HG03103 (cell line): ENCODE measurements around the gene SEPTIN2.
"Not testable (repeated sequence)": the region's sequence is repeated elsewhere in the genome, so short reads cannot be mapped to it uniquely, and the experiment has no call there.

ENCODE experiments used
- ATAC-seq: cut with Tn5 transposase; IDR thresholded peaks from one replicate; pipeline ENCODE4 v1.9.1; 2021; ENCODE audit warnings: low read depth; ENCODE audit not compliant: unreplicated experiment

The SEPTIN2 gene

DNA sequence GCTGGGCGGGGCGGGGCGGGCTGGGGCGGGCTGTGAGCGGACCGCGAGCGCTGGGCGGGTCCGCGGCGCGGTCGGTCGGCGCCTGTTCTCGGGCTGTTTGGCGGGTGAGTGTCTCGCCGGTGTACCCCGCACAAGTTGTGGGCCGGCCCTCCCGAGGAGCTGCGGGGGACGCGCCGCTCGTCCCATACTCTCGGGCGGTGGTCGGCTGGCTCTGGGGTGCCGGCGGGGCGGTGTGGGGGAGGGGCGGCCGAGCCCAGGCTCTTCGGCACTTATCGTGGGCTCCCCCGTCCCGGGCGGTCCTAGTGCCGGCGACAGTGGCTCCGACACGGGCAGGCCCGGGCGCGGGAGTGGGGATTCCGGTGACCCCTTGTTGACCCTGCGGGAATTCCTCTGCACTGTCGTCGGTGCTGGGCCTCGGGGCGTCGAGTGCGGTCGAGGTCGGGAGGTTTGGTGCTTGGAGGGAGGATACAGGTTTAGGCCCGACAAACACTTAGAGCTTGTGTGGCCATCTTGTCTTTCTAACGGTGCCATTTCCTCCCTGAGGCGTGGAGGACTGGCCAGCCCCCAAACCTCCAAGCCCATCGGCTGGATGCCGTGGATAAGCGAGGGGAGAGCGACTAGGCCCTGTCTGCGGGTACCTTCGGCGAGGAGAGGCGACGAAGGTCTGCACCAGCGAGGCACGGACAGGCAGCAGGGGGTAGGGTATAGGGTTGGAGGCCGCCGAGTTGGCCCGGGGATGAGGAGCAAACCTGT lies at the start of gene SEPTIN2:
SEPTIN2 (plus strand) TSS at position 47 of the 753 bp plus-strand sequence. CDS start 8,308 bp downstream, outside the sequence.
- ATAC-seq: peak; percentile 26

DNA sequence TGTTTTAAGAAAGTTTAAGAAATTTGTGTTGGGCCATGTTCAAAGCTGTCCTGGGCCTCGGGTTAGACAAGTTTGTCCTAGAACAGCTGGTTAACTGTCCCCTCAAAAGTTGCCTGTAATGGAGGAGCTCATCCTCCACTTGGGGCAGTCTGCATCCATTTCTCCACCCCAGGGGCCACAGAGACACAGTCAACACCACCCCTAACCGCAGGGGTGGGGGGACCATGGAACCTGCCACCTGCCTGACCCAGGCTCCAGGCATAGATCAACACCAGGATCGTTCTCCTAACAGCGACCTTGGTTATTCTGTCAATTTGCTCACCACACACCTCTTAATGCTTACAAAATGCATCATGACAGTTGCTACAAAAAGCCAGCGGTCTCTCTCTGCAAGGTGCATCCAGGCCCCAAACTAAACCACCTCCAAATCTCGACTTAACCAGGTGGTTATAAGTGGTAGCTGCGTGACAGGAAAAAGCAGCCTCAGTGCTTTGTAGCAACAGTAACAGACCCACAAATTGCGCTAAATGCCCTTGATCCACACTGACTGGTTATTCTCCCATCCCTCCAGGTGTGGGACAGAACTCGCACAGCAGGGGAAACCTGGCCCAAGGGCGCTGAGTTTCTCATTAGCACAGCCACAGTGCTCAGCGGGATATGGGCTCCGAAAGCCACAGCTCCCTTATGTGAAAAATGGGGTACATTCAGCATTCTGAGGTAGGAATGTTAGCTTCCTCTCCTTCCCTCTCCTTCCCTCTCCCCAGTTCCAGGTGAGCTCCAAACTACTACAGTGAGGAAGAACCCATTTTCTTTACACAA lies 48.3 kb upstream of the SEPTIN2 start:
- no peak for ATAC-seq

DNA sequence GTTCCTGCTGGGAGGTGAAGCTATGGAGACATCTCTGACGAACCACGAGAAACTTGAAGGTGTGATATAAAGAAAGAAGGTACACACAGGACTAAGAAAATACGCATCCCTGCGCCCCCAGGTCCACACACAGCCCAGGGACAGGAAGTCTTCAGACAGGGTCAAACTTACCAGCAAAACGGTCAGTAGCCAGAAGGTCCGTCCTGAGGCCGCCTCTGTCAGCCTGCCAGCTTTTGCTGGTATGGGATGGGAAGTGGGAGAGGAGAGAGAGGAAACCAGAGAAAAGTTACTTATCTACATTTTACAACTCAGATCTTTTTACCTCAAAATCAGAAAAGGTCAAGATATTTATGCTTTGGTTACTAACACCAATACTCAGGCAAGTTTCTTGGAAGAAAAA lies 47.4 kb upstream of the SEPTIN2 start:
- ATAC-seq: no peak

DNA sequence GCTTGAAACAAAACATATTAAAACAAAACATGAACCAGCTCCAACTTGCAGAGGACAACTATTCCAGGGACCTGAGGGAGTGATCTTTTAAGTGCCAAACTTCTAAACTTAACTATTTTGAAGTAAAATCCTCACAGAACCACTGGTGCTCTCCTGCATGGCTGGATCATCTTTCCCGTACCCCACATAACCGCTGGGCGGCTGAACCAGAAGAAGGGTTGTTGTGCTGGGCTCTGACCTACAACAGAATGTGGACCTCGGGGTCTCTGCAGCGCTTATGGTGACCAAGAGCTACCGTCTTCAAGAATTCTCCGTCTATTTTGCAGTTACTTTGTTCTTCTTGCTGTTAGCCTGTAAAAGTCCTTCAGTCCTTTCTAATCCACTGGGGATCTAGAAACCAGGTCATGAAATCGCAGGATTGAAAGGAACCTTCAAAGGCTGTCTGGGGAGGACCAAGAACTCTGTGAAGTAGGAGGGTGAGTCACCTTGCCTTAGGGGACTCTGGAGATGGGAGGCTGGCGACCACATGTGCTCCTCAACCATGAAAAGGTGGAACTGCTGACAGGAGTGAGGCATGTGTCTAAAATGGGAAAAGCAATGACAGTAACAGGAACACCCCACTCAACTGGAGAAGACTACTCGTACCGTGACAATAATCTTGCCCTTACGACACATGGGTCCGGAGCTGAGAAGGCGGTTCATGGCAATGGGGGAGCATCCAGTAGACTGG lies 46.8 kb upstream of the SEPTIN2 start:
- no peak for ATAC-seq

DNA sequence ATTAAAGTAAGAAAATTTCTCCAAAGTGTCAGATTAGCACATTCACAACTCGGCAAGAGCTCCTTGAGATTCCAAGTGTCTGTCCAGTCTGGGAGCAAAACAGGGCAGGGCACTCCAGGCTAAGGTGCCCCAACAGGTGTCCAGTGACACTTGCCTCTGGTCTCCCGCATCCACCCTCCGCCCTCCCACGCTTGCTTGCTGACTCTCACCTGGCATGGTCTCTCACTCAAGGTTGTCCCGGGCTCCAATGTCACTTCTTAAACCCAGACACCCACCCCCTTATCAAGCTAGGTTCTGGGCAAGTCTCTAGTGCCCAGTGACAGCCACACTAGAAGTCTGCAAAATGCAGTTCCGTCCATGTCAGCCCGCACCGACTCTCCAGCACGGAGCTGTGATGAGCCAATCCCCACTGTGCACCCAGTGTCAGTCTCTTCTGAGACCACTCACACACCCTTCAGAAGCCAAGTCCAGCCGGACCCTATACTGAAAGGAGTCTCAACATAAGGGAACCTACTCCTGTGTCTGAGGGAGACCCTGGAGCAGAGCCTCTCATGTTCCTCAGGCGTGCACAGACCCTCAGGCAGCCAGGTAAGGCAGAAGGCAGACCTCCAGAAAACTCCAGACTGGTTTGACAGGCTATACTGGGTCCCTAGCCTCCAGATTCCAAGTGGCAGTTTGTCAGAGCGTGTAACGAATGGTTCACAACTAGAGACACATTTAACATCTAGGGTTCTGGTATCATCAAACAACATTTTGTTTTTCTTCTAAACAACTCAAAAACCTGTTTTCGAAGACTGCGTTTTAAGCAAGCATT lies 45.8 kb upstream of the SEPTIN2 start:
- no peak for ATAC-seq

DNA sequence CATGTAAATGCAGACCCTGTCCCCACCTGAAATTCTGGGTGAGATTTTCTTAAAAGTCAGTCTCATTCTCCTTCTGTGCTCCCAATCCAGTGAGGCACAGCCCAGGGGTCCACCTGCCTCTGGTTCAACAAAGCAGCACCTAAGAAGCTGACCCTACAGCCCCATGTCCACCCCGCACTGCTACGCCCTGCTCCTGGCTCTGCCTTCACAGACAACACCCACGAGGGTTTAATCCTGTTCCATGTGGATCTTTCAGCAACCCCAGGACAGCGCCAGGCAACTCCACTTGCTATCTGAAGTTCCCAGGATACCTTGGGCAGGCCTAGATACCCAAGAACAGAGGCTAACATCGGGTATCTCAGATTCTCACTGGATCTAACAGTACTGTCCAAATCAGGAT lies 45.2 kb upstream of the SEPTIN2 start:
- ATAC-seq: no peak

DNA sequence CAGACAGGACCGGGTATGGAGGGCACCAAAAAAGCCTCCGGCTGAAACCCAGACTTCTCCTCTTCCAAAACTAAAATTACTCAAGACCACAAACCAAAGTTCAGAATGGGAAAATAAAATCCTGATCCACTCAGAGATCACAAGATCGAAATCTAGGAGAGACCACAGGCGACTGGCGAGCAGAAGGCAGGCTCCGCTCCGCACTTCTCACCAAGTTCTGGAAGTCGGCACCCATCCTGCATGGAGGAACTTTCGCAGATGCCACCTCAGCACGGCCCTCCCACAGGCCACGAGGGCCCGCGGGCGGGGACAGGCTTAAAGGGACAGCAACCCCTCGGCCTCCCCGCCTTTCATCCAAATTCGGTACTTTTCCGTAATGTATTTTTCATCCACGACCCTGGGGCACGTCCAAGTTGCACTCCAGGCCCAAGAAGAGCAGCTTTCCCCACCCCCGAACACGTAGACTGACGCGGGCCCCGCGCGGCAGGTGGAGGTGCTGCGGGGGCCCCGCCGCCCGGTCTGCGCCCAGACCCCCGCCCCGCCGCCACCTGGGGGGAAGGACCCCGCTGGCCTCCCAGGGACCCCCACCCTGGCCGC lies 43.9 kb upstream of the SEPTIN2 start:
- ATAC-seq: peak; percentile 31

DNA sequence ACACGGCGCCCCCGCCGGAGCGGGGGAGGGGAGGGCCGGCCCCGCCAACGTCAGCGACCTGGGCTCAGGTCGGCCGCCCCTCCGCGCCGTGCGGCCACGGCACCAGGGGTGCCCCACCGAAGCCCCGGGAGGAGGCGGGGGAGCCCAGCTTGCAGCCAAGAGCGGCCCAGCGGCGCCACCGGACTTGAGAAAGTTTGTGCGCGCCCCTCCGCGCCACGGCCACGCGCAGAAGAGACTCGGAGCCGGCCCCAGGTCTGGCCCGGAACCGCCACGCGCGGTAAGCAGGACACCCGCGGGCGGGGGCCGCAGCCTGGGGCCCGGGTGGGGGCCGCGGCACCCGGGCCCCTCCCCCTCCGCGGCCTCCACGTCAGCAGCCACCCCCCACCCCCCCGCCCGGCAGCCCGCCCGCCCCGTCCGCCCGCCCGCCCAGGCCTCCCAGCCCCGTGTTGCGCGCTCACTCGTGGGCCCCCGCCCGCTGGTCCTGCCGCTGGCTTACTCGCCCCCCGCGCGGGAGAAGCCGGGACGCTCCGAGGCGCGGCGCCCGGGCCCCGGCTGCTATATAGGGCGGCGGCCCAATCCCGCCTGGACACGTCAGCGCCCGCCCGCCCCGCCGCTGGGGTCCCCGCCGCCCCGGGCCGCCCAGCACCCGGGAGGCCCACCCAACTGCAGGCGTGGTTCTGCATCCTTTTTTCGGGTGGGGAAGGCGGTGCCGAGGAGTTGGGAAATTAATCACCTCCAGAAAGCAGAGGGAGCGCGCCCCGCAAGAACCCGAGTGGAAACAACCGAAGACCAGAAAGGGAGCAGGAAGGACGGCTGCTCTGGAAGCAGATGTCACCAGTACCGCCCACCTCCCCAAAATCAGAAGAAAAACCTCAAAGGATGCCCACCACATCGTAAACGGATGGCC lies 43.2 kb upstream of the SEPTIN2 start:
- ATAC-seq: peak; percentile 36

DNA sequence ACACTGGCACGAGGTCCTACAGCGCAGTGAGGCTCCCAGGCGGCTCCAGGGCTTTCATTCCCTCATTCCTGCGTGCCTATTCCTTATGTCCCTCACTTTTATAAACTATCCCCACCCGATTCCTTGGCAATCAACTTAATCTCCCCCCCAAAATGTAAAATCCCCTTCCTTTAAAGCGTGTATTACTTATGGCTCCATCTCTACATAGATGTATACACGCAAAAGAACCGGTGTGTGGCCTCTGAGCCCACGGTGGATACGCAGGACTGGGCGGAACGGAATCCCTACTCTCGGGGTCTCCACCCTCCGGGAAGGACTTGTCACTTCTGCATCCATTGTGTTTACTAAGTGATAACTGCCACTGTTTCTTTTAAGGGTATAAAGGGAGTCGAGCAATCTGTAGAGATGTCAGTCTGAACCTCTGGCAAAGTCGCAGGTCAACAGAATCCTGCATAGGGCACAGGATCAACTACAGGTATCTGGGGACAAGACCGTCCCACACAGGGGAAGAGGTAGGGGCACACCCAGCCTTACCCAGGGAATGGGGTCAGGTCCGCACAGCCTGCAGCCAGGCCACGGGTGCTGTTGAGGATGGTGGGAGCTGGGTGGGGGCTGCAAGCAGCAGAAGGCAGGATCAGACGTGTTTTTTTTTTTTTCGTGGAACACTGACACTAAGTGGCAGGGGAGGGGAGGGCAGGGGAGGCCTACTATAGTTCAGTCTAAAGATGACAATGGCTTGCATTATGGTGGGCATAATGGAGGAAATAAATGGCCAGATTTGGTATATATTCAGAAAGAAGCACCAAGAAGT lies 42.3 kb upstream of the SEPTIN2 start:
- ATAC-seq: no peak

DNA sequence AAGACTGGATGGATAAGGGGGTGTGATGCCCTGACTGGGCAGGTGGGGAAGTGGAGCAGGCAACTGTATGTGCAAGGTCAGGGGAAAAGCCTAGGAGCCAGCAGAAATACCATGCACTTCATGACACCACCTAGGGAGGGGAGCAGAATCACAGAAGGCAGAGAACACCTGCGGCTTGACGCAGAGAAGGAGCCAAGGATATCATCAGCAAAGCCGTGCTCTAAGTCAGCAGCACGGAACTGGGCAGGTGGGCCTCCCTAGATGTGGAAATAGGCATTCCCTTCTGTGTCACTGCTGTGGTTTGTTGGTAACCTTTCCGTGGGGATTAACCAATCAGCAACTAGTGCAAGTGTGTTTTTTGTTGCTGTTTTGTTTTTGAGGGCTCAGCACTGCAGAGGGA lies 41.6 kb upstream of the SEPTIN2 start:
- ATAC-seq: no peak

DNA sequence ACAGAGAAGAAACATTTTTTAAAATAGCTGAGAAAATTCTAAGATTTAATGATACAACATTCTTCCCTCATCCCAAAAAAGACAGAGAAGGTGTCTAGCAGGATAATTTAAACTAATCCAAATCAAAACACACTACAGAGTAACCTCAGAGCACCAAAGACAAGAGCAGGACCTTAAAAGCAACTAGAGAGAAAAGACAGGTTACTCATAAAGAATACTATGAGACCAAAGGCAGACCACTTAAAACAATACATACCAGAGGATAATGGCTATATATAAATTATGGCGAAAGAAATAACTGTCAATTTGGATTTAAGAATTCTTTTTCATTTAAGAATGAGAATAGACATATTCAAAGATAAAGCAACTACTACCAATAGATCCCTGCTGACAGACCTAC lies 40.2 kb upstream of the SEPTIN2 start:
- ATAC-seq: no peak

DNA sequence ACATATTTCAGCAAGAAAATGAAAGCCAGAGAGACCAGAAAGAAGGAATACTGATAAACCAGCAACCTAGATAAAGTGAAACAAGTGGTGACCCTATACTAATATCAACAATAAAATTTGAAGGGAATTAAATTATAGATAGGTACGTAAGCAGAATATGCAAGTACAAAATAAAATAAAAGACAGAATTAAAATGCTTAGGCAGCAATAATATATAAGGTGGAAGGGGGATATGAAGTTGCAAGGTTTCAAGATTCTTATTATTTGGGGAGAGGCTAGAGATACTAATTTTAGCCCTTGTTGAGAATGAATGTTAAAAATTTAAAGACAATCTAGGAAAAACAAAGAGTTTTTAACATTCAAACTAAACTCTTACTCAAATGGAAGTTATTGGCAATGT lies 39.8 kb upstream of the SEPTIN2 start:
- no peak for ATAC-seq

DNA sequence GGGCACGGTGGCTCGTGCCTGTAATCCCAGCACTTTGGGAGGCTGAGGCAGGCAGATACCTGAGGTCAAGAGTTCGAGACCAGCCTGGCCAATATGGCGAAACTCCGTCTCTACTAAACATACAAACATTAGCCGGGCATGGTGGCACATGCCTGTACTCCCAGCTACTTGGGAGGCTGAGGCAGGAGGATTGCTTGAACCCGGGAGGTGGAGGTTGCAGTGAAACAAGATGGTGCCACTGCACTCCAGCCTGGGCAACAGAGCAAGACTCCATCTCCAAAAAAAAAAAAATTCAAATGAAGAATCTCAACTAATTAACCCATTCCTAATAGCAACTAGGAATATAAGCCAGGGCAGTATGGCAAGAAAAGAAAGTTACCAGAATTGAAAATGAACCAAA lies 37.4 kb upstream of the SEPTIN2 start:
- not testable (repeated sequence) for ATAC-seq

DNA sequence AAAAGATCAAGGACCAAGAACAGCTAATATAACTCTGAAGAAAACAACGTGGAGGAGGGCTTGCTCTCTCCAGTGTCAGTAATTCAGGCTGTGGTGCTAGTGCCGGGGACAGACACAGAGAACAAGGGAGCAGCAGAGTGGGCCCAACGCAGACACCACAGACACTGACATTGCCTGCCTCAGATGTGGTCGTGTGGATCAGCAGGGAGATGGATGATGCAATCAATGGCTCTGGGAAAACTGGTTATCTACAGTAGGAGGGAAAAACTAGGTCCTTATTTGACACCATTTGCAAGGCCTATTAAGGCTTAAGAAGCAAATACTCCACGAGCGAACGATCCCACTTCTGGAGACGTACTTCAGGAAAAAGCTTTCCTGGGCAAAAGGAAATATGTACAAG lies 36.3 kb upstream of the SEPTIN2 start:
- no peak for ATAC-seq

DNA sequence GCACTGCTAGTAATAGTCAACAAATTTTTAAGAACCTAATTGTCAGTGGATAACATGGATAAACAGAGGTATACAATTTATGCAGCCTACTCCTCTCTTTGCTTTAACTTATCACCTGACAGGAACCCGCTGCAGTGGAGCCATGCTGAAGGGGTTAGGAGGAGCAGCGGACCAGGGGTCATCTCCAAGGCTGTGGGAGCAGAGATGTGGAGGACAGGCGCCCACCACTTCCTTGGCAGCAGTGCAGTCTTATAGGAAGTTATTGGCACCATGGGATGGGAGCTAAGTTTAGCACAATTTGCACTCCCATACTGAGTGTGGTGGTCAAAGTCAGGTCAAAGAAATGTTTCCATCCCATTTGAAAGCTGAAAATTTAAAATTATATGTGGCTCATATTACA lies 35.9 kb upstream of the SEPTIN2 start:
- ATAC-seq: no peak

DNA sequence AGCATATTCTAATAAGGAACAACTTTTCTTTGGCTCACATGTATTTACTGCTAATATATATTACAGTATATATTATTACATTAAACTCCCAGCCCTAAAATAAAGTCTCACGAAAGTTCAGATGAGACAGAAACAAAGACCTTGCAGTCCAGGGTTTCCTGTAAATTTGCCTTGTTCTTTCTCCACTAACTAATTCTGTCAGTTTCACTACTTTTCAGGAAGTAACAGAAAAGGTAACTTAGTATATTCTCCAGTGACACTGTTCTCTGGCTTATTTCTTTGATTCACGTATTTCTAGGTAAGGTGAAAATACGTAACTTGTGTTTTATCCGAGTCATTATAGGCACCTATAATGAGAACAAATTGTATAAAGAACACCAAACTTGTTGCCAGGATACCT lies 35.4 kb upstream of the SEPTIN2 start:
- no peak for ATAC-seq

DNA sequence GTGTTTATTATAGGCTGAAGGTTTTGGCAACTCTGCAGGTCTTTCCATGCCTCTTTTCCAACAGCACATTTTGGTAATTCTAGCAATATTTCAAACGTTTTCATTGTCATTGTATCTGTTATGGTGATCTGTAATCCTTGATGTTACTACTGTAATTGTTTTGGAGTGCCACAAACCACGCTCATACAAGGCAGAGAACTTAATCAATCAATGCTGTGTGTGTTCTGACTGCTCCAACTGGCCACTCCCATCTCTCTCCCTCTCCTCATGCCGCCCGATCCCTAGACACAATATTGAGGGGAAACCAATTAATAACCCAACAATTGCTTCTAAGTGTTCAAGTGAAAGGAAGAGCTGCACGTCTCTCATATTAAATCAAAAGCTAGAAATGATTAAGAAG lies 33.2 kb upstream of the SEPTIN2 start:
- no peak for ATAC-seq

DNA sequence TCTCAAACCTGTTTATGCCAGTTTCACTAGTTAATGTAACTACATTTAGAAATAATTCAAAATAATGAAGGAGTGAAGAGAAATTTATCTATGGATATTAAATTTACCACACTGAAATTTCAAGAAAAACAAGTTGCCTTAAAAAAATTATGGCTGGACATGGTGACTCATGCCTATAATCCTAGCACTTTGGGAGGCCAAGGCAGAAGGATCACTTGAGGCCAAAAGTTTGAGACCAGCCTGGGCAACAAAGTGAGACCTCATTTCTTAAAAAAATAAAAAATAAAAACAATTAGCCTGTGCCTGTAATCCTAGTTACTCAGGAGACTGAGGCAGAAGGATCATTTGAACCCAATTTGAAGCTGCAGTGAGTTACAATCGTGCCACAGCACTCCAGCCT lies 30.1 kb upstream of the SEPTIN2 start:
- ATAC-seq: no peak
